H1 (cell line): Measurements from ENCODE around the gene AOAH.

Source experiments
- NRF1 ChIP-seq: IDR thresholded peaks from 2 replicates; pipeline ENCODE4 v1.6.1; 2011; ENCODE audit warnings: mild to moderate bottlenecking, low read depth, low read length, improper control_type of control experiment
- POLR2A ChIP-seq, 2 experiments: IDR thresholded peaks; 1 replicate in 1 of 2; 2 replicates in 1 of 2; pipeline ENCODE4 v1.6.1; 2011; ENCODE audit warnings: low read depth in 2 of 2, low read length in 2 of 2, mild to moderate bottlenecking in 2 of 2; ENCODE audit errors: control extremely low read depth in 1 of 2
- POU5F1 ChIP-seq: IDR thresholded peaks from 2 replicates; pipeline ENCODE4 v1.6.1; 2011; ENCODE audit warnings: low read depth, mild to moderate bottlenecking, low read length, moderate library complexity
- SP2 ChIP-seq: IDR thresholded peaks from 2 replicates; pipeline ENCODE4 v1.6.1; 2012; ENCODE audit warnings: mild to moderate bottlenecking, low read length, inconsistent platforms
- TF ChIP-seq, protein P1 (sequence below), 3 experiments: IDR thresholded peaks; 1 replicate in 2 of 3; 2 replicates in 1 of 3; pipeline versions ENCODE4 v1.5.1 to v1.6.1; 2011; ENCODE audit warnings: low read length in 3 of 3, mild to moderate bottlenecking in 3 of 3, inconsistent platforms in 2 of 3, low read depth in 1 of 3, moderate library complexity in 1 of 3; ENCODE audit not compliant: insufficient read depth in 1 of 3; ENCODE audit errors: control extremely low read depth in 1 of 3
- TF ChIP-seq, protein P2 (sequence below): IDR thresholded peaks from 2 replicates; pipeline ENCODE4 v1.6.1; 2011; ENCODE audit warnings: low read length, improper control_type of control experiment

DNA sequence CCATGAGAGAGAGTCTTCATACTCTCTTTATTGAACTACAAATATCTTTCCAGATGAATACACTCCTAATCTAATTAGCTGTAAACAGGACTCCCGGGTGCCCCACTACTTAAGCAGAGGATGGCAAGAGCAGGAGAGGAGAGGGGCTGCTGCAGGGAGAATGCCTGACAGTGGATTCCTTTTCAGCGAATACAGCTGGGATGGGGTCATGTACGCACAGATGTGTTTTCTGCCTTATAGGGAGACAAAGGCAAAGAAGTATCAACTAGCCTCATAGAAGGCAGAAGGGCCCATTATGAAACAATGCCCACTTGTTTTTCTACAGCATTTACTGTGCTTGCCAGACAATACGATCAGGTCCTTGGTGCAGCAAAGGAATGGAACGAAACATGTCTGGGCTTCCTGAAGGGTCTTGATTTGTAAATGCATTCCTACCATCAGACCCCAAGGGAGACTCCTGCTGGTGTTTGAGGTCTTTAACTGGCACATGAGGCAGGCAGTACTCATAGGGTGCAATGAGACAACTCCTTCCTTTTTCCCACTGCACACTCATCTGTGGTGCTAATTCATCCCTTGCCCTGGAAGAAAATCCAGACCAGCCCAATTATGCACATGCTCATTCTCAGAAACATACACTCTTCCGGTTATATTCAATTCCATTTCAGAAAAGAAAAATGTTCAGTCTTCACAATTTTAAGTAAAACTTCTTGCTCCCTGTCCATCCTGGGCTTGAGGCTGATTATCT, 117.1 kb downstream of the AOAH start:
- TF ChIP-seq, protein P1, sequence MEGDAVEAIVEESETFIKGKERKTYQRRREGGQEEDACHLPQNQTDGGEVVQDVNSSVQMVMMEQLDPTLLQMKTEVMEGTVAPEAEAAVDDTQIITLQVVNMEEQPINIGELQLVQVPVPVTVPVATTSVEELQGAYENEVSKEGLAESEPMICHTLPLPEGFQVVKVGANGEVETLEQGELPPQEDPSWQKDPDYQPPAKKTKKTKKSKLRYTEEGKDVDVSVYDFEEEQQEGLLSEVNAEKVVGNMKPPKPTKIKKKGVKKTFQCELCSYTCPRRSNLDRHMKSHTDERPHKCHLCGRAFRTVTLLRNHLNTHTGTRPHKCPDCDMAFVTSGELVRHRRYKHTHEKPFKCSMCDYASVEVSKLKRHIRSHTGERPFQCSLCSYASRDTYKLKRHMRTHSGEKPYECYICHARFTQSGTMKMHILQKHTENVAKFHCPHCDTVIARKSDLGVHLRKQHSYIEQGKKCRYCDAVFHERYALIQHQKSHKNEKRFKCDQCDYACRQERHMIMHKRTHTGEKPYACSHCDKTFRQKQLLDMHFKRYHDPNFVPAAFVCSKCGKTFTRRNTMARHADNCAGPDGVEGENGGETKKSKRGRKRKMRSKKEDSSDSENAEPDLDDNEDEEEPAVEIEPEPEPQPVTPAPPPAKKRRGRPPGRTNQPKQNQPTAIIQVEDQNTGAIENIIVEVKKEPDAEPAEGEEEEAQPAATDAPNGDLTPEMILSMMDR (IDR thresholded peaks at IDR 0.05; ENCODE audit: control extremely low read depth in 1 of 3, insufficient read depth in 1 of 3, low read depth in 1 of 3, low read length in 3 of 3) = no peak
- TF ChIP-seq POLR2A (IDR thresholded peaks at IDR 0.05; ENCODE audit: control extremely low read depth in 1 of 2, low read depth in 2 of 2, low read length in 2 of 2) (no peak), POU5F1 (no peak), SP2 (no peak), NRF1 (no peak)
- TF ChIP-seq, protein P2, sequence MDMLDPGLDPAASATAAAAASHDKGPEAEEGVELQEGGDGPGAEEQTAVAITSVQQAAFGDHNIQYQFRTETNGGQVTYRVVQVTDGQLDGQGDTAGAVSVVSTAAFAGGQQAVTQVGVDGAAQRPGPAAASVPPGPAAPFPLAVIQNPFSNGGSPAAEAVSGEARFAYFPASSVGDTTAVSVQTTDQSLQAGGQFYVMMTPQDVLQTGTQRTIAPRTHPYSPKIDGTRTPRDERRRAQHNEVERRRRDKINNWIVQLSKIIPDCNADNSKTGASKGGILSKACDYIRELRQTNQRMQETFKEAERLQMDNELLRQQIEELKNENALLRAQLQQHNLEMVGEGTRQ = no peak
